ENCODE results near the gene TJP3.

DNA sequence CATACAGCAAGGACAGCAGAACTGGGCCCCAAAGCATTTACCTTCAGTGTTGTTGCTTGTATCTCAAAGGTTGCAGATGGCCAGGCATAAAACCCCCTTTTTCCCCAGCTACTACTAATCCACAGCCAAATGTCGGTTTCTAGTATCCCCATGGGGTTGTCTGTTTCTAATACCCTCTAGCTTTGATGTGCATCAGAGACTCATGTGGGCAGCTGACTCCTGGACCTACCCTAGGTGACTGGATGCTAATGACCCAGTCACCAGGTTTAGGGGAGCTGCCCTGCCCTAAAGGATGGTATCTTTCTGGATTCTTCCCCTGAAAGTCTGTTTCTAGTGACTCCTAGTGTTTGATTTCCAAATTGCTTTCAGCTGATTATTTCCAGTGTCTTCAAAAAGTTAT lies 23.9 kb downstream of the TJP3 start:
- TF ChIP-seq, protein P1, sequence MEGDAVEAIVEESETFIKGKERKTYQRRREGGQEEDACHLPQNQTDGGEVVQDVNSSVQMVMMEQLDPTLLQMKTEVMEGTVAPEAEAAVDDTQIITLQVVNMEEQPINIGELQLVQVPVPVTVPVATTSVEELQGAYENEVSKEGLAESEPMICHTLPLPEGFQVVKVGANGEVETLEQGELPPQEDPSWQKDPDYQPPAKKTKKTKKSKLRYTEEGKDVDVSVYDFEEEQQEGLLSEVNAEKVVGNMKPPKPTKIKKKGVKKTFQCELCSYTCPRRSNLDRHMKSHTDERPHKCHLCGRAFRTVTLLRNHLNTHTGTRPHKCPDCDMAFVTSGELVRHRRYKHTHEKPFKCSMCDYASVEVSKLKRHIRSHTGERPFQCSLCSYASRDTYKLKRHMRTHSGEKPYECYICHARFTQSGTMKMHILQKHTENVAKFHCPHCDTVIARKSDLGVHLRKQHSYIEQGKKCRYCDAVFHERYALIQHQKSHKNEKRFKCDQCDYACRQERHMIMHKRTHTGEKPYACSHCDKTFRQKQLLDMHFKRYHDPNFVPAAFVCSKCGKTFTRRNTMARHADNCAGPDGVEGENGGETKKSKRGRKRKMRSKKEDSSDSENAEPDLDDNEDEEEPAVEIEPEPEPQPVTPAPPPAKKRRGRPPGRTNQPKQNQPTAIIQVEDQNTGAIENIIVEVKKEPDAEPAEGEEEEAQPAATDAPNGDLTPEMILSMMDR (IDR thresholded peaks at IDR 0.05; ENCODE audit: poor library complexity, severe bottlenecking): no peak
- TF ChIP-seq TAF1 (IDR thresholded peaks at IDR 0.05; ENCODE audit: low read depth) (no peak), POLR2AphosphoS5 (IDR thresholded peaks at IDR 0.05) (no peak), MXI1 (conservative IDR thresholded peaks at IDR 0.05; ENCODE audit: poor library complexity, severe bottlenecking) (no peak)

All from neural cell (in vitro differentiated cells).